Measurements from ENCODE around the gene WDR1. TPM values are rescaled to one million over a fixed set of nuclear protein-coding genes. Genes with fewer than 3 reads are reported as not detected.

The WDR1 gene
- total RNA-seq, 2 experiments from 2014 or later = 77.6 to 152 TPM

- TF ChIP-seq CTCF (conservative IDR thresholded peaks at IDR 0.05; ENCODE audit: low read length) (no peak), EZH2phosphoT487 (IDR thresholded peaks at IDR 0.05; ENCODE audit: borderline replicate concordance, low read depth, low read length) (no peak)
- intact Hi-C loops (cut with micrococcal nuclease; ENCODE audit: unreplicated experiment) = no loop called here
- Histone ChIP-seq H2AFZ (ENCODE audit: low read length) (no peak overlapping the region), H3K9me2 (ENCODE audit: insufficient read depth, low read length) (no peaks in the 10 kb centered on the region), H3K9me3 (ENCODE audit: low read length) (no peaks in the 10 kb centered on the region), H3K79me2 (ENCODE audit: insufficient read depth, low read depth, low read length) (no peaks in the 10 kb centered on the region), H3K36me3 (ENCODE audit: insufficient read depth, low read length) (no peaks in the 10 kb centered on the region), H3K4me3 (ENCODE audit: low read depth, low read length, poor library complexity, severe bottlenecking) (no peak overlapping the region), H3K27ac (ENCODE audit: low read depth, low read length, poor library complexity, severe bottlenecking) (no peak overlapping the region), H4K20me1 (ENCODE audit: insufficient read depth, low read length) (no peaks in the 10 kb centered on the region), H3K4me1 (ENCODE audit: insufficient read depth, low read length, poor library complexity, severe bottlenecking) (no peaks in the 10 kb centered on the region), H3K4me2 (ENCODE audit: low read length) (no peak overlapping the region)
- CTCF ChIA-PET (ENCODE audit: unreplicated experiment) = no interaction called here
- DNase-seq (ENCODE audit: low spot score) = no peak
- no TSS peak for BruUV-seq (replicated peaks)
- POLR2A ChIA-PET = interaction anchor here (1.2 to 1.4 kb wide), 2 partner anchors 15 to 83 kb away, joined by 3 read pairs; no protein-coding TSS in a partner anchor
These were observed 82.5 kb downstream of the WDR1 start for GRCh38 chr4:10034136-10034535.

- intact Hi-C loops (cut with micrococcal nuclease; ENCODE audit: unreplicated experiment) = no loop called here
- H3K9me3 ChIP-seq (ENCODE audit: low read length) = no peaks in the 10 kb centered on the region
- TF ChIP-seq EZH2phosphoT487 (IDR thresholded peaks at IDR 0.05; ENCODE audit: borderline replicate concordance, low read depth, low read length) (no peak), CTCF (conservative IDR thresholded peaks at IDR 0.05; ENCODE audit: low read length) (no peak)
- no peaks in the 10 kb centered on the region for H3K9me2 ChIP-seq (ENCODE audit: insufficient read depth, low read length)
- no peak overlapping the region for H3K4me2 ChIP-seq (ENCODE audit: low read length)
- H3K4me3 ChIP-seq (ENCODE audit: low read depth, low read length, poor library complexity, severe bottlenecking) = no peak overlapping the region
- no peak overlapping the region for H2AFZ ChIP-seq (ENCODE audit: low read length)
- no peaks in the 10 kb centered on the region for H3K36me3 ChIP-seq (ENCODE audit: insufficient read depth, low read length)
- no TSS peak for BruUV-seq (replicated peaks)
- no peaks in the 10 kb centered on the region for H3K79me2 ChIP-seq (ENCODE audit: insufficient read depth, low read depth, low read length)
- no peak for DNase-seq (ENCODE audit: low spot score)
- no peak overlapping the region for H3K27ac ChIP-seq (ENCODE audit: low read depth, low read length, poor library complexity, severe bottlenecking)
- POLR2A ChIA-PET = interaction anchor here (1.4 kb wide), 1 partner anchor 84 kb away, joined by 3 read pairs; no protein-coding TSS in a partner anchor
- CTCF ChIA-PET (ENCODE audit: unreplicated experiment) = no interaction called here
- H4K20me1 ChIP-seq (ENCODE audit: insufficient read depth, low read length) = no peaks in the 10 kb centered on the region
- no peaks in the 10 kb centered on the region for H3K4me1 ChIP-seq (ENCODE audit: insufficient read depth, low read length, poor library complexity, severe bottlenecking)
These were observed 83.3 kb downstream of the WDR1 start for GRCh38 chr4:10033191-10033881.

- no TSS peak for BruUV-seq (replicated peaks)
- intact Hi-C loops (cut with micrococcal nuclease; ENCODE audit: unreplicated experiment) = no loop called here
- ChIA-PET POLR2A (no interaction called here), CTCF (ENCODE audit: unreplicated experiment) (no interaction called here)
- H3K36me3 ChIP-seq (ENCODE audit: insufficient read depth, low read length) = no peaks in the 10 kb centered on the region
- no peaks in the 10 kb centered on the region for H3K9me3 ChIP-seq (ENCODE audit: low read length)
- no peak overlapping the region for H2AFZ ChIP-seq (ENCODE audit: low read length)
- no peak for DNase-seq (ENCODE audit: low spot score)
- no peaks in the 10 kb centered on the region for H3K4me1 ChIP-seq (ENCODE audit: insufficient read depth, low read length, poor library complexity, severe bottlenecking)
- H3K9me2 ChIP-seq (ENCODE audit: insufficient read depth, low read length) = no peaks in the 10 kb centered on the region
- TF ChIP-seq CTCF (conservative IDR thresholded peaks at IDR 0.05; ENCODE audit: low read length) = no peak
- no peak for TF ChIP-seq EZH2phosphoT487 (IDR thresholded peaks at IDR 0.05; ENCODE audit: borderline replicate concordance, low read depth, low read length)
- H3K4me3 ChIP-seq (ENCODE audit: low read depth, low read length, poor library complexity, severe bottlenecking) = no peak overlapping the region
- H3K79me2 ChIP-seq (ENCODE audit: insufficient read depth, low read depth, low read length) = no peaks in the 10 kb centered on the region
- H3K27ac ChIP-seq (ENCODE audit: low read depth, low read length, poor library complexity, severe bottlenecking) = no peak overlapping the region
- H3K4me2 ChIP-seq (ENCODE audit: low read length) = no peak overlapping the region
- H4K20me1 ChIP-seq (ENCODE audit: insufficient read depth, low read length) = no peaks in the 10 kb centered on the region
These were observed 84.0 kb downstream of the WDR1 start for GRCh38 chr4:10032625-10033024.
